T-cell (primary cell): ENCODE data around the gene RIT1. TPM values are rescaled to one million over a fixed set of nuclear protein-coding genes. Genes with fewer than 3 reads are reported as not detected.

ENCODE experiments used
- ATAC-seq, 4 experiments: fragments of 200-7000 bp in 3 of 4; fragments of 150-1000 bp in 1 of 4; cut with Tn5 transposase; replicated peaks in 1 of 4; 1 replicate in 3 of 4; 2 replicates in 1 of 4; pipeline ENCODE4 v1.10.0; 2021; ENCODE audit warnings: moderate library complexity in 3 of 4, mild to moderate bottlenecking in 2 of 4, moderate number of reproducible peaks in 1 of 4
- CTCF ChIA-PET, 2 donors: fragments of 300-600 bp; sonication (Branson Sonifier 250); formaldehyde crosslinking; loops; one replicate each; lab custom pipeline; 2022; ENCODE audit warnings: antibody characterized with exemption in 2 of 2; lab: Charles Lee
- POLR2A ChIA-PET, 2 donors: fragments of 300-600 bp; sonication (Branson Sonifier 250); formaldehyde crosslinking; loops; one replicate each; lab custom pipeline; 2022; ENCODE audit warnings: antibody characterized with exemption in 2 of 2; lab: Charles Lee
- DNase-seq, 35 experiments: peaks; one replicate each; pipeline versions ENCODE4 v3.0.0 to v3.0.0-alpha.2; 2013 to 2023
- H3K27ac ChIP-seq: one replicate; pipeline ENCODE4 v1.5.1; 2013; ENCODE audit warnings: low read length
- H3K27me3 ChIP-seq, 2 experiments: replicated peaks in 1 of 2; 1 replicate in 1 of 2; 2 replicates in 1 of 2; pipeline versions ENCODE4 v1.6.1 to v1.7.0; 2013; ENCODE audit warnings: low read length in 1 of 2, mixed read lengths in 1 of 2; ENCODE audit not compliant: control insufficient read depth in 2 of 2, insufficient read depth in 2 of 2; ENCODE audit errors: extremely low read depth in 1 of 2
- H3K36me3 ChIP-seq, 2 donors: 1 replicate in 1 of 2; 2 replicates in 1 of 2; pipeline versions ENCODE4 v1.6.1 to v1.7.0; 2013; ENCODE audit warnings: low read length in 1 of 2; ENCODE audit not compliant: control insufficient read depth in 2 of 2, insufficient read depth in 1 of 2; ENCODE audit errors: extremely low read depth in 1 of 2
- H3K4me1 ChIP-seq, 2 experiments: 1 replicate in 1 of 2; 2 replicates in 1 of 2; pipeline versions ENCODE4 v1.6.1 to v1.7.0; 2013; ENCODE audit warnings: low read length in 2 of 2, mixed read lengths in 1 of 2; ENCODE audit not compliant: insufficient read depth in 2 of 2, control insufficient read depth in 1 of 2; ENCODE audit errors: extremely low read depth in 1 of 2
- H3K4me3 ChIP-seq, 2 donors: 1 replicate in 1 of 2; 2 replicates in 1 of 2; pipeline versions ENCODE4 v1.5.1 to v1.7.0; 2013; ENCODE audit warnings: mild to moderate bottlenecking in 2 of 2, low read length in 1 of 2, moderate library complexity in 1 of 2; ENCODE audit not compliant: control insufficient read depth in 1 of 2; ENCODE audit errors: extremely low read depth in 1 of 2
- H3K9me3 ChIP-seq: 2 replicates; pipeline ENCODE4 v1.7.0; 2013
- H3K27ac Mint-ChIP-seq, 2 donors: one replicate each; pipeline ENCODE4 v1.8.0; 2020 to 2021; ENCODE audit warnings: mild to moderate bottlenecking in 2 of 2, mixed read lengths in 2 of 2
- H3K27me3 Mint-ChIP-seq, 2 donors: one replicate each; pipeline ENCODE4 v1.8.0; 2021 to 2022; ENCODE audit warnings: mixed read lengths in 2 of 2
- H3K36me3 Mint-ChIP-seq: one replicate; pipeline ENCODE4 v1.8.0; 2021; ENCODE audit warnings: mixed read lengths
- H3K4me1 Mint-ChIP-seq, 3 donors: one replicate each; pipeline ENCODE4 v1.8.0; 2020 to 2022; ENCODE audit warnings: mixed read lengths in 3 of 3, mild to moderate bottlenecking in 1 of 3
- H3K4me3 Mint-ChIP-seq, 3 donors: one replicate each; pipeline ENCODE4 v1.8.0; 2020 to 2022; ENCODE audit warnings: mild to moderate bottlenecking in 3 of 3, mixed read lengths in 3 of 3, moderate library complexity in 3 of 3
- H3K9me3 Mint-ChIP-seq, 3 donors: one replicate each; pipeline ENCODE4 v1.8.0; 2020 to 2022; ENCODE audit warnings: mixed read lengths in 3 of 3
- WGBS: methylation state at CpG from one replicate; pipeline ENCODE4 v1.1.5; 2013; ENCODE audit warnings: missing lambda C conversion rate; ENCODE audit not compliant: insufficient coverage; 5-methylcytosine and 5-hydroxymethylcytosine counted together
- total RNA-seq, 35 experiments: library from RNA in 6 of 35; stranded (reverse) in 6 of 35; fragments of 120-200 nt in 1 of 35; gene quantifications; one replicate each; pipeline versions ENCODE4 v1.2.1 to v1.2.4 and lab custom pipeline; 2013 to 2026

RIT1 gene
- total RNA-seq, 5 donors from 2014 or later (not counting 1 experiment from before 2014, with no cell fraction given), result 35.3 to 56.4 (median 39.2) TPM

- peak overlapping the region; percentile 96 to 98 (median 97) for H3K4me3 Mint-ChIP-seq
- Histone ChIP-seq H3K36me3 (peaks cover 0 to 35% of the 10 kb centered on the region in 2 donors), H3K27ac (peak overlapping the region; percentile 76), H3K4me3 (peak overlapping the region; percentile 78 to 79), H3K27me3 (peaks cover 0 to 12% of the 10 kb centered on the region in 2 experiments), H3K4me1 (peaks cover 8 to 54% of the 10 kb centered on the region in 2 experiments), H3K9me3 (no peaks in the 10 kb centered on the region)
- no peaks in the 10 kb centered on the region for H3K9me3 Mint-ChIP-seq
- peaks cover 2 to 3% of the 10 kb centered on the region in 2 donors for H3K27me3 Mint-ChIP-seq
- peak overlapping the region; percentile 97 to 99 for H3K27ac Mint-ChIP-seq
- ChIA-PET POLR2A (interaction anchor here (0.6 to 0.7 kb wide), 4 partner anchors 8 to 45 kb away, joined by 3 to 8 read pairs (median 4); no protein-coding TSS in a partner anchor), CTCF (no interaction called here)
- 38% methylated on average over 10 of the region's 20 CpGs for WGBS
- ATAC-seq (no peak), DNase-seq (peak in 2 of 35 experiments; percentile 2 to 5)
- H3K36me3 Mint-ChIP-seq, result peaks cover 20% of the 10 kb centered on the region
- peaks cover 50 to 68% (median 65%) of the 10 kb centered on the region in 3 donors for H3K4me1 Mint-ChIP-seq
These were observed 54.7 kb downstream of the RIT1 start for GRCh38 chr1:155856257-155856974.

GRCh38 chr1:155850345-155850744, 60.8 kb downstream of the RIT1 start:
- Mint-ChIP-seq H3K4me3 (peak overlapping the region in 2 of 3 donors; percentile 2 to 40), H3K36me3 (peaks cover 38% of the 10 kb centered on the region), H3K27ac (peak overlapping the region; percentile 28 to 61), H3K9me3 (no peaks in the 10 kb centered on the region), H3K4me1 (peaks cover 50 to 60% (median 58%) of the 10 kb centered on the region in 3 donors), H3K27me3 (no peaks in the 10 kb centered on the region)
- Histone ChIP-seq H3K36me3 (peaks cover 0 to 47% of the 10 kb centered on the region in 2 donors), H3K4me3 (no peak overlapping the region), H3K9me3 (no peaks in the 10 kb centered on the region), H3K4me1 (peaks cover 10 to 33% of the 10 kb centered on the region in 2 experiments), H3K27ac (no peak overlapping the region), H3K27me3 (no peaks in the 10 kb centered on the region)
- 96% methylated on average over 2 of the region's 3 CpGs for WGBS
- no peak for DNase-seq
- no peak for ATAC-seq
- POLR2A ChIA-PET, result no interaction called here
- CTCF ChIA-PET, result no interaction called here

GRCh38 chr1:155847823-155848529, 63.2 kb downstream of the RIT1 start:
- Mint-ChIP-seq H3K27me3 (no peaks in the 10 kb centered on the region), H3K4me1 (peaks cover 63 to 74% (median 73%) of the 10 kb centered on the region in 3 donors), H3K36me3 (peaks cover 49% of the 10 kb centered on the region), H3K4me3 (peak overlapping the region in 1 of 3 donors; percentile 9), H3K27ac (peak overlapping the region; percentile 2 to 72), H3K9me3 (no peaks in the 10 kb centered on the region)
- Histone ChIP-seq H3K27me3 (no peaks in the 10 kb centered on the region), H3K4me3 (no peak overlapping the region), H3K4me1 (peaks cover 10 to 41% of the 10 kb centered on the region in 2 experiments), H3K27ac (no peak overlapping the region), H3K36me3 (peaks cover 0 to 41% of the 10 kb centered on the region in 2 donors), H3K9me3 (no peaks in the 10 kb centered on the region)
- no CpG with 5 or more reads among the region's 1 CpG for WGBS
- POLR2A ChIA-PET, result interaction anchor here (0.5 to 1.0 kb wide), 3 partner anchors 8 to 23 kb away, joined by 3 to 6 read pairs (median 4); no protein-coding TSS in a partner anchor
- CTCF ChIA-PET, result no interaction called here
- ATAC-seq (peak in 3 of 4 experiments; percentile 38 to 66 (median 44)), DNase-seq (no peak)

Other genes starting within 250 kb of the RIT1 start
- gene YY1AP1, start 222.6 kb downstream of the RIT1 start, total RNA-seq, result 10 to 100 TPM; 75.8 to 88.3 (median 85.0) TPM
- 100 to 1,000 TPM; 112 to 140 (median 133) TPM for gene DAP3, start 222.3 kb downstream of the RIT1 start, total RNA-seq
- gene GON4L, start 54.1 kb downstream of the RIT1 start, total RNA-seq, result 100 to 1,000 TPM; 101 to 113 (median 105) TPM
- gene SYT11, start 51.8 kb downstream of the RIT1 start, total RNA-seq, result 10 to 100 TPM in 2 of 5 donors, 1 to 10 TPM in 3; 8.6 to 19.8 (median 9.0) TPM
- gene KHDC4, start 23.1 kb upstream of the RIT1 start, total RNA-seq, result 100 to 1,000 TPM in 1 of 5 donors, 10 to 100 TPM in 4; 44.5 to 102 (median 85.6) TPM
- not detected for gene RXFP4, start 30.3 kb upstream of the RIT1 start, total RNA-seq
- gene ARHGEF2, start 67.2 kb upstream of the RIT1 start, total RNA-seq, result 100 to 1,000 TPM; 110 to 174 (median 167) TPM
- gene SSR2, start 109.6 kb upstream of the RIT1 start, total RNA-seq, result 100 to 1,000 TPM; 230 to 238 (median 232) TPM
- gene UBQLN4, start 142.4 kb upstream of the RIT1 start, total RNA-seq, result 10 to 100 TPM; 21.9 to 39.6 (median 37.9) TPM
- 10 to 100 TPM; 21.5 to 37.8 (median 35.2) TPM for gene LAMTOR2, start 143.4 kb upstream of the RIT1 start, total RNA-seq
- 1 to 10 TPM in 3 of 5 donors, under 1 TPM in 2; 0.26 to 2.3 (median 1.9) TPM for gene RAB25, start 149.8 kb upstream of the RIT1 start, total RNA-seq
- gene MEX3A, start 171.1 kb upstream of the RIT1 start, total RNA-seq, result under 1 TPM; 0.03 to 0.58 (median 0.20) TPM
- 100 to 1,000 TPM in 2 of 5 donors, 10 to 100 TPM in 3; 40.3 to 970 (median 57.3) TPM for gene LMNA, start 203.4 kb upstream of the RIT1 start, total RNA-seq
- 10 to 100 TPM in 1 of 5 donors, 1 to 10 TPM in 4; 1.5 to 12.0 (median 2.2) TPM for gene SEMA4A, start 242.2 kb upstream of the RIT1 start, total RNA-seq